Body of pancreas (tissue), 4 donors: ENCODE data around the gene SENP6. TPM values are rescaled to one million over a fixed set of nuclear protein-coding genes. Genes with fewer than 3 reads are reported as not detected.
"Not testable (repeated sequence)": the region's sequence is repeated elsewhere in the genome, so short reads cannot be mapped to it uniquely, and the experiment has no call there.

Experiments used
- ATAC-seq: fragments of 150-250 bp; one replicate; pipeline ENCODE4 v1.9.1; 2016
- DNase-seq, 4 donors: peaks; one replicate each; pipeline ENCODE4 v3.0.0-alpha.2; 2019
- H3K27ac ChIP-seq, 4 donors: fragments of 200-600 bp; sonication (generic); 1 replicate in 3 of 4; 2 replicates in 1 of 4; pipeline versions ENCODE4 v1.5.1 to v1.6.1; 2016 to 2019; ENCODE audit warnings: mild to moderate bottlenecking in 1 of 4, mixed read lengths in 1 of 4, moderate library complexity in 1 of 4
- H3K27me3 ChIP-seq, 2 donors: fragments of 200-600 bp; sonication (generic); one replicate each; pipeline ENCODE4 v1.6.0; 2016; ENCODE audit warnings: mild to moderate bottlenecking in 1 of 2
- H3K36me3 ChIP-seq, 2 donors: fragments of 200-600 bp; sonication (generic); replicated peaks in 1 of 2; 2 replicates each; pipeline ENCODE4 v1.5.1; 2016; ENCODE audit warnings: low read depth in 2 of 2; ENCODE audit not compliant: insufficient read depth in 1 of 2
- H3K4me1 ChIP-seq: fragments of 200-600 bp; sonication (generic); one replicate; pipeline ENCODE4 v1.6.0; 2016
- H3K4me3 ChIP-seq, 2 donors: fragments of 200-600 bp; sonication (generic); 1 replicate in 1 of 2; 2 replicates in 1 of 2; pipeline ENCODE4 v1.5.1; 2016 to 2019
- H3K9me3 ChIP-seq, 3 donors: fragments of 200-600 bp; sonication (generic); 1 replicate in 2 of 3; 2 replicates in 1 of 3; pipeline ENCODE4 v1.5.1; 2016
- CTCF ChIP-seq, 7 experiments: fragments of 450-650 bp in 4 of 7; fragments of 200-600 bp in 3 of 7; sonication (generic) in 3 of 7; IDR thresholded peaks; one replicate each; pipeline ENCODE4 v1.5.1; 2016 to 2019; ENCODE audit warnings: antibody characterized with exemption in 7 of 7
- POLR2A ChIP-seq, 3 donors: fragments of 450-650 bp; IDR thresholded peaks; one replicate each; pipeline ENCODE4 v1.6.1; 2016; ENCODE audit warnings: antibody characterized with exemption in 3 of 3, mild to moderate bottlenecking in 2 of 3
- WGBS, 2 donors: methylation state at CpG; one replicate each; pipeline ENCODE4 v1.1.5; 2017; 5-methylcytosine and 5-hydroxymethylcytosine counted together
- intact Hi-C: fragments of 100-400 bp; cut with DNase I; formaldehyde crosslinking; loops from one replicate; pipeline ENCODE4 v1.15.1; 2023
- total RNA-seq, 2 donors: library from RNA; depleted of rRNA; stranded (reverse); fragments of >200 nt; gene quantifications; one replicate each; pipeline ENCODE4 v1.1.0, GENCODE V29; 2016

SENP6 gene
- total RNA-seq, 2 donors from 2014 or later: 68.6 to 75.2 TPM

DNA sequence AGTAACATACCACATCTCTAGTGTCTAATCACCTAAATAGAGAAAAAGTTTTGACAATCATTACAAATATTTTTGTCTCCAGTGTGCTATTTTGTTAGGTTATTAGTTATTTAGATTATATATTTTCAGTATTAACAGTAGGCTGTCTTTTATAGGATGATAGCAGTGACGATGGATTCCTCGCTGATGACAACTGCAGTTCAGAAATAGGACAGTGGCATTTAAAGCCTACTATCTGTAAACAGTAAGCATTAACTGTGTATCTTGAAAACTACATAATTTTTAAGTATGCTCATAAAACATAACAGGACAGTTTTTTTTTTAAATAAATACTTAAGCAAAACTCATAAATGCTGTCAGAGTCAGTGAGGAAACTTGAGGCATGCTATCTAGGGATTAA is 109.5 kb downstream of the SENP6 start:
- 96 to 99% methylated on average over 2 of the region's 2 CpGs for WGBS, 2 donors
- intact Hi-C loops: no loop called here
- no peak for DNase-seq

GRCh38 chr6:75719133-75719532 is 117.5 kb downstream of the SENP6 start:
- no peaks in the 10 kb centered on the region for H3K9me3 ChIP-seq
- no peak overlapping the region for H3K27ac ChIP-seq
- DNase-seq (no peak), ATAC-seq (no peak)
- TF ChIP-seq CTCF (IDR thresholded peaks at IDR 0.05): no peak
- TF ChIP-seq POLR2A (IDR thresholded peaks at IDR 0.05): no peak
- no peak overlapping the region for H3K4me3 ChIP-seq
- intact Hi-C loops: no loop called here
- no peaks in the 10 kb centered on the region for H3K4me1 ChIP-seq
- 87 to 88% methylated on average over 3 of the region's 3 CpGs for WGBS, 2 donors
- no peaks in the 10 kb centered on the region for H3K27me3 ChIP-seq
- H3K36me3 ChIP-seq: peaks cover 0 to 3% of the 10 kb centered on the region in 2 donors

More for the DNA sequence above, 109.5 kb downstream of the SENP6 start:
- no peak overlapping the region for H3K4me3 ChIP-seq
- H3K9me3 ChIP-seq: no peaks in the 10 kb centered on the region
- ATAC-seq: no peak
- no peak overlapping the region for H3K27ac ChIP-seq
- H3K27me3 ChIP-seq: no peaks in the 10 kb centered on the region
- peaks cover 0 to 22% of the 10 kb centered on the region in 2 donors for H3K36me3 ChIP-seq
- TF ChIP-seq POLR2A (IDR thresholded peaks at IDR 0.05) (no peak), CTCF (IDR thresholded peaks at IDR 0.05) (no peak)
- no peaks in the 10 kb centered on the region for H3K4me1 ChIP-seq

GRCh38 chr6:75723382-75723781 is 121.7 kb downstream of the SENP6 start:
- TF ChIP-seq CTCF (IDR thresholded peaks at IDR 0.05): no peak
- Histone ChIP-seq H3K27ac (no peak overlapping the region), H3K27me3 (no peaks in the 10 kb centered on the region), H3K4me3 (no peak overlapping the region), H3K4me1 (no peaks in the 10 kb centered on the region), H3K9me3 (no peaks in the 10 kb centered on the region), H3K36me3 (no peaks in the 10 kb centered on the region)
- ATAC-seq (no peak), DNase-seq (no peak)
- 61 to 67% methylated on average over 2 of the region's 2 CpGs for WGBS, 2 donors
- intact Hi-C loops: no loop called here

- H3K4me1 ChIP-seq: no peaks in the 10 kb centered on the region
- H3K27ac ChIP-seq: no peak overlapping the region
- H3K36me3 ChIP-seq: no peaks in the 10 kb centered on the region
- no peak overlapping the region for H3K4me3 ChIP-seq
- ATAC-seq (no peak), DNase-seq (no peak)
- 88 to 93% methylated on average over 2 of the region's 2 CpGs for WGBS, 2 donors
- no peaks in the 10 kb centered on the region for H3K9me3 ChIP-seq
- intact Hi-C loops: no loop called here
- TF ChIP-seq CTCF (IDR thresholded peaks at IDR 0.05) (no peak), POLR2A (IDR thresholded peaks at IDR 0.05) (no peak)
- H3K27me3 ChIP-seq: no peaks in the 10 kb centered on the region
These were observed 125.5 kb downstream of the SENP6 start for GRCh38 chr6:75727206-75727605.

- intact Hi-C loops, H3K4me1 ChIP-seq, DNase-seq, H3K36me3 ChIP-seq, H3K27me3 ChIP-seq, H3K4me3 ChIP-seq, H3K27ac ChIP-seq, ATAC-seq, H3K9me3 ChIP-seq: not testable (repeated sequence)
- 87 to 88% methylated on average over 8 of the region's 8 CpGs for WGBS, 2 donors
These were observed 129.3 kb downstream of the SENP6 start for GRCh38 chr6:75731029-75731428.
